Progenitor cell of endocrine pancreas (in vitro differentiated cells): ENCODE measurements around the gene CFAP65. TPM values are rescaled to one million over a fixed set of nuclear protein-coding genes. Genes with fewer than 3 reads are reported as not detected.

Experiments
- DNase-seq: peaks from one replicate; pipeline ENCODE4 v3.0.0; 2021; ENCODE audit warnings: low spot score; ENCODE audit not compliant: unreplicated experiment
- H3K27ac Mint-ChIP-seq: 2 replicates; pipeline ENCODE4 v1.8.0; 2021; ENCODE audit warnings: mild to moderate bottlenecking, moderate library complexity, mixed read lengths
- H3K27me3 Mint-ChIP-seq: 2 replicates; pipeline ENCODE4 v1.8.0; 2021; ENCODE audit warnings: mixed read lengths
- H3K36me3 Mint-ChIP-seq: 2 replicates; pipeline ENCODE4 v1.8.0; 2022; ENCODE audit warnings: mixed read lengths; ENCODE audit not compliant: insufficient read depth
- H3K4me1 Mint-ChIP-seq: 2 replicates; pipeline ENCODE4 v1.8.0; 2021; ENCODE audit warnings: low read depth, mixed read lengths
- H3K4me3 Mint-ChIP-seq: 2 replicates; pipeline ENCODE4 v1.8.0; 2021; ENCODE audit warnings: low read depth, mild to moderate bottlenecking, moderate library complexity, mixed read lengths
- H3K9me3 Mint-ChIP-seq: 2 replicates; pipeline ENCODE4 v1.8.0; 2021; ENCODE audit warnings: low read depth, mixed read lengths
- total RNA-seq: library from RNA; stranded (reverse); gene quantifications from 2 replicates; pipeline ENCODE4 v1.2.1, GENCODE V29; 2021
- TF ChIP-seq, protein P1 (sequence below): fragments of 200-600 bp; sonication (generic); IDR thresholded peaks from one replicate; pipeline ENCODE4 v1.5.0; 2021; ENCODE audit warnings: antibody characterized with exemption, mild to moderate bottlenecking; ENCODE audit not compliant: unreplicated experiment

The CFAP65 gene
- total RNA-seq, 1 donor from 2014 or later = 0.65 TPM

GRCh38 chr2:219018286-219018685, 23.0 kb downstream of the CFAP65 start:
- Mint-ChIP-seq H3K36me3 (no peaks in the 10 kb centered on the region), H3K27me3 (peaks cover 60% of the 10 kb centered on the region), H3K9me3 (no peaks in the 10 kb centered on the region), H3K4me1 (no peaks in the 10 kb centered on the region), H3K4me3 (no peak overlapping the region), H3K27ac (no peak overlapping the region)
- no peak for DNase-seq
- TF ChIP-seq, protein P1, sequence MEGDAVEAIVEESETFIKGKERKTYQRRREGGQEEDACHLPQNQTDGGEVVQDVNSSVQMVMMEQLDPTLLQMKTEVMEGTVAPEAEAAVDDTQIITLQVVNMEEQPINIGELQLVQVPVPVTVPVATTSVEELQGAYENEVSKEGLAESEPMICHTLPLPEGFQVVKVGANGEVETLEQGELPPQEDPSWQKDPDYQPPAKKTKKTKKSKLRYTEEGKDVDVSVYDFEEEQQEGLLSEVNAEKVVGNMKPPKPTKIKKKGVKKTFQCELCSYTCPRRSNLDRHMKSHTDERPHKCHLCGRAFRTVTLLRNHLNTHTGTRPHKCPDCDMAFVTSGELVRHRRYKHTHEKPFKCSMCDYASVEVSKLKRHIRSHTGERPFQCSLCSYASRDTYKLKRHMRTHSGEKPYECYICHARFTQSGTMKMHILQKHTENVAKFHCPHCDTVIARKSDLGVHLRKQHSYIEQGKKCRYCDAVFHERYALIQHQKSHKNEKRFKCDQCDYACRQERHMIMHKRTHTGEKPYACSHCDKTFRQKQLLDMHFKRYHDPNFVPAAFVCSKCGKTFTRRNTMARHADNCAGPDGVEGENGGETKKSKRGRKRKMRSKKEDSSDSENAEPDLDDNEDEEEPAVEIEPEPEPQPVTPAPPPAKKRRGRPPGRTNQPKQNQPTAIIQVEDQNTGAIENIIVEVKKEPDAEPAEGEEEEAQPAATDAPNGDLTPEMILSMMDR = no peak

DNA sequence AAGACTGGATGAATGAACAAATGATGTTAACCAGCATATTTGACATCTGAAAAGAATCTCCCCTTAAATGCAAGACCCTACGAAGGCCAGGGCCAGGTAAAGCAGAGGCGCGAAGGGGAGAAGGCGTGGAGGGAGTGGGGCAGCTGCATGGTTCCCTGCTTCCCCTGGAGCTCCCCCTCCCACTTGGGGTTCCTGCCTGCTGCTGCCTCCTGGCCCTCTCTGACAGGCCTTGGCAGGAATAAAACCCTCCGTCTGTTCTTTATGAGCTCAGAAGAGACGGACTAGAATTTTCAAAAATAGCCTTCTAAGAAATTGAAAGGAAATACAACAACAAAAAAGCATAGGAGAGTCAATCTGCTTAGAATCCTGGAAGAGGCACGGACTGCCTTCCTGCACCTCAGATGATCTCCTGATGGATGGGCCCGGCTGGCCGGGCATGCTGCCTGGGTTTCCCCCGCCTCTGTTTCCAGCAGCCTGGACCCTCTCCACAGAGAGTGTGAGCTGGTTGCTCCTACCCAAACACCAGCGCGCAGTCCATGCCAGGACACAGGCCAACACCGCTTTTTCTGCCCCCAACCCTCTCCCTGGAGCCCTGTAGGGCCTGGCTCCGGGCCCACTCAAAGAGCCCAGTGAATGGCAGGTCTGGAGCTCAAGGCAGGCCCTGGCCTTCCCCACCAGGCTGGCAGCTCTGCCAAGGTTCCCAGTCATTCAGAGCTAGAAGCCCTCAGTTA, 23.9 kb downstream of the CFAP65 start:
- no peaks in the 10 kb centered on the region for H3K4me1 Mint-ChIP-seq
- TF ChIP-seq, protein P1 = no peak
- peaks cover 61% of the 10 kb centered on the region for H3K27me3 Mint-ChIP-seq
- H3K27ac Mint-ChIP-seq = no peak overlapping the region
- no peaks in the 10 kb centered on the region for H3K36me3 Mint-ChIP-seq
- DNase-seq = no peak
- H3K9me3 Mint-ChIP-seq = no peaks in the 10 kb centered on the region
- no peak overlapping the region for H3K4me3 Mint-ChIP-seq

- Mint-ChIP-seq H3K27ac (no peak overlapping the region), H3K9me3 (no peaks in the 10 kb centered on the region), H3K27me3 (peaks cover 61% of the 10 kb centered on the region), H3K4me1 (no peaks in the 10 kb centered on the region), H3K36me3 (no peaks in the 10 kb centered on the region), H3K4me3 (no peak overlapping the region)
- DNase-seq = no peak
- TF ChIP-seq, protein P1 = no peak
Measured at GRCh38 chr2:219016721-219017120, 24.6 kb downstream of the CFAP65 start.

GRCh38 chr2:219010873-219011272, 30.4 kb downstream of the CFAP65 start:
- no peak for DNase-seq
- no peak overlapping the region for H3K4me3 Mint-ChIP-seq
- TF ChIP-seq, protein P1 = no peak
- peaks cover 1% of the 10 kb centered on the region for H3K4me1 Mint-ChIP-seq
- H3K27me3 Mint-ChIP-seq = peaks cover 36% of the 10 kb centered on the region
- H3K36me3 Mint-ChIP-seq = no peaks in the 10 kb centered on the region
- H3K9me3 Mint-ChIP-seq = no peaks in the 10 kb centered on the region
- no peak overlapping the region for H3K27ac Mint-ChIP-seq

GRCh38 chr2:219010162-219010756, 31.1 kb downstream of the CFAP65 start:
- no peaks in the 10 kb centered on the region for H3K36me3 Mint-ChIP-seq
- H3K4me3 Mint-ChIP-seq = no peak overlapping the region
- TF ChIP-seq, protein P1 = peak; percentile 69
- DNase-seq = no peak
- H3K27me3 Mint-ChIP-seq = peaks cover 36% of the 10 kb centered on the region
- peaks cover 1% of the 10 kb centered on the region for H3K4me1 Mint-ChIP-seq
- no peak overlapping the region for H3K27ac Mint-ChIP-seq
- no peaks in the 10 kb centered on the region for H3K9me3 Mint-ChIP-seq
